ENCODE data around the gene CDC6. TPM values are rescaled to one million over a fixed set of nuclear protein-coding genes. Genes with fewer than 3 reads are reported as not detected.

CDC6 gene
- polyA plus RNA-seq, 12 donors: 7.5 to 17.4 (median 12.3) TPM; not detected in 1

- peak; percentile 90 for DNase-seq
These were observed 33.3 kb downstream of the CDC6 start for GRCh38 chr17:40320756-40321523.

GRCh38 chr17:40321524-40321929 is 33.8 kb downstream of the CDC6 start:
- no peak for DNase-seq

GRCh38 chr17:40321961-40322357 is 34.3 kb downstream of the CDC6 start:
- no peak for DNase-seq

- DNase-seq: no peak
These were observed 35.0 kb downstream of the CDC6 start for GRCh38 chr17:40322358-40323315.

GRCh38 chr17:40323391-40324381 is 36.0 kb downstream of the CDC6 start:
- no peak for DNase-seq

GRCh38 chr17:40325156-40326013 is 37.7 kb downstream of the CDC6 start:
- DNase-seq: no peak

- DNase-seq: no peak
These were observed 38.5 kb downstream of the CDC6 start for GRCh38 chr17:40326014-40326831.

GRCh38 chr17:40326832-40327199 is 39.1 kb downstream of the CDC6 start:
- no peak for DNase-seq

- DNase-seq: no peak
These were observed 39.6 kb downstream of the CDC6 start for GRCh38 chr17:40327244-40327729.

- no peak for DNase-seq
These were observed 40.2 kb downstream of the CDC6 start for GRCh38 chr17:40327735-40328385.

GRCh38 chr17:40328386-40328766 is 40.7 kb downstream of the CDC6 start:
- DNase-seq: no peak

GRCh38 chr17:40329839-40330794 is 42.4 kb downstream of the CDC6 start:
- no peak for DNase-seq

- DNase-seq: no peak
These were observed 43.3 kb downstream of the CDC6 start for GRCh38 chr17:40330850-40331470.

- peak; percentile 92 for DNase-seq
These were observed 44.3 kb downstream of the CDC6 start for GRCh38 chr17:40331743-40332641.

GRCh38 chr17:40333781-40334448 is 46.2 kb downstream of the CDC6 start:
- no peak for DNase-seq

- DNase-seq: no peak
These were observed 47.9 kb downstream of the CDC6 start for GRCh38 chr17:40335620-40336019.

Data from muscle of arm (tissue), 12 donors.